Keratinocyte (primary cell): ENCODE results near the gene HSPA12B. TPM values are rescaled to one million over a fixed set of nuclear protein-coding genes. Genes with fewer than 3 reads are reported as not detected.
A peak's percentile ranks its signal among the peaks of the same experiment; 100 is the strongest.

ENCODE experiments used
- DNase-seq: peaks from one replicate; pipeline ENCODE4 v3.0.0-alpha.2; 2011; ENCODE audit warnings: low read depth, missing footprints, low spot score
- FAIRE-seq: peaks from 2 replicates; lab custom pipeline; 2011; peaks lifted over from hg19 to GRCh38; lab: Jason Lieb, UNC
- H2AFZ ChIP-seq: 2 replicates; pipeline ENCODE4 v1.6.0; 2012; ENCODE audit warnings: low read length, control low read depth, inconsistent platforms; ENCODE audit not compliant: control insufficient read depth
- H3K27ac ChIP-seq: 2 replicates; pipeline ENCODE4 v1.5.1; 2011; ENCODE audit warnings: low read length; ENCODE audit not compliant: control insufficient read depth, insufficient read depth
- H3K27me3 ChIP-seq: 3 replicates; pipeline ENCODE4 v1.6.0; 2011; ENCODE audit warnings: low read length; ENCODE audit not compliant: control insufficient read depth, insufficient read depth; ENCODE audit errors: extremely low read depth
- H3K36me3 ChIP-seq, 2 experiments: 2 replicates in 1 of 2; 3 replicates in 1 of 2; pipeline ENCODE4 v1.5.1; 2011; ENCODE audit warnings: low read length in 2 of 2, mild to moderate bottlenecking in 1 of 2; ENCODE audit not compliant: control insufficient read depth in 2 of 2, insufficient read depth in 2 of 2; ENCODE audit errors: extremely low read depth in 1 of 2
- H3K4me1 ChIP-seq: 3 replicates; pipeline ENCODE4 v1.5.1; 2011; ENCODE audit warnings: low read length; ENCODE audit not compliant: control insufficient read depth, insufficient read depth; ENCODE audit errors: extremely low read depth
- H3K4me2 ChIP-seq: 3 replicates; pipeline ENCODE4 v1.6.0; 2011; ENCODE audit warnings: low read depth, low read length; ENCODE audit not compliant: control insufficient read depth, insufficient read depth; ENCODE audit errors: extremely low read depth
- H3K4me3 ChIP-seq, 3 experiments: fragments of 200-600 bp in 1 of 3; sonication (generic) in 1 of 3; 2 replicates in 2 of 3; 3 replicates in 1 of 3; pipeline ENCODE4 v1.5.1; 2011 to 2016; ENCODE audit warnings: low read length in 3 of 3, mild to moderate bottlenecking in 3 of 3, control low read depth in 2 of 3, inconsistent platforms in 1 of 3, low read depth in 1 of 3, mixed read lengths in 1 of 3, mixed run types in 1 of 3, moderate library complexity in 1 of 3; ENCODE audit not compliant: control insufficient read depth in 2 of 3, insufficient read depth in 2 of 3; ENCODE audit errors: extremely low read depth in 1 of 3
- H3K79me2 ChIP-seq: 2 replicates; pipeline ENCODE4 v1.6.0; 2012; ENCODE audit warnings: low read length; ENCODE audit not compliant: control insufficient read depth, insufficient read depth
- H3K9ac ChIP-seq: 3 replicates; pipeline ENCODE4 v1.6.0; 2011; ENCODE audit warnings: low read length; ENCODE audit not compliant: control insufficient read depth, insufficient read depth; ENCODE audit errors: extremely low read depth
- H3K9me1 ChIP-seq: 3 replicates; pipeline ENCODE4 v1.6.0; 2011; ENCODE audit warnings: low read length; ENCODE audit not compliant: control insufficient read depth, insufficient read depth; ENCODE audit errors: extremely low read depth
- H3K9me3 ChIP-seq: 2 replicates; pipeline ENCODE4 v1.5.1; 2012; ENCODE audit warnings: low read depth, low read length; ENCODE audit not compliant: control insufficient read depth
- H4K20me1 ChIP-seq: 3 replicates; pipeline ENCODE4 v1.6.0; 2011; ENCODE audit warnings: low read length; ENCODE audit not compliant: control insufficient read depth, insufficient read depth; ENCODE audit errors: extremely low read depth
- EZH2 ChIP-seq: IDR thresholded peaks from one replicate; pipeline ENCODE4 v1.6.1; 2012; ENCODE audit warnings: inconsistent platforms, mild to moderate bottlenecking, low read length, moderate library complexity
- dilution Hi-C: fragments of 300-500 bp; cut with MboI; formaldehyde crosslinking; loops from one replicate; pipeline ENCODE4 v1.7.0; 2020; ENCODE audit warnings: low sequenced_read_pairs; ENCODE audit not compliant: extremely low pct_ligation_motif_present
- polyA plus RNA-seq, 5 experiments: library from polyadenylated mRNA; depleted of rRNA in 3 of 5; stranded (reverse) in 3 of 5; stranded (forward) in 1 of 5; unstranded in 1 of 5; fragments of >200 nt; gene quantifications; 1 replicate in 1 of 5; 2 replicates in 3 of 5; 3 replicates in 1 of 5; pipeline versions ENCODE4 v1.2.1 to v1.2.3, GENCODE V29; 2011 to 2012; ENCODE audit warnings: missing spikeins in 2 of 5, low read depth in 1 of 5, low replicate concordance in 1 of 5
- TF ChIP-seq, protein P1 (sequence below), 3 experiments: IDR thresholded peaks in 1 of 3; conservative IDR thresholded peaks in 1 of 3; optimal IDR thresholded peaks in 1 of 3; 2 replicates in 2 of 3; 3 replicates in 1 of 3; pipeline versions ENCODE3 to v1.5.1; 2011; ENCODE audit warnings: low read length in 3 of 3, mild to moderate bottlenecking in 3 of 3, moderate library complexity in 2 of 3, control low read depth in 1 of 3, inconsistent platforms in 1 of 3; ENCODE audit not compliant: insufficient read depth in 2 of 3; ENCODE audit errors: extremely low read depth in 1 of 3

The HSPA12B gene
- polyA plus RNA-seq, 1 donor (not counting 4 experiments of a cell fraction or from before 2014, with no cell fraction given), result not detected

DNA sequence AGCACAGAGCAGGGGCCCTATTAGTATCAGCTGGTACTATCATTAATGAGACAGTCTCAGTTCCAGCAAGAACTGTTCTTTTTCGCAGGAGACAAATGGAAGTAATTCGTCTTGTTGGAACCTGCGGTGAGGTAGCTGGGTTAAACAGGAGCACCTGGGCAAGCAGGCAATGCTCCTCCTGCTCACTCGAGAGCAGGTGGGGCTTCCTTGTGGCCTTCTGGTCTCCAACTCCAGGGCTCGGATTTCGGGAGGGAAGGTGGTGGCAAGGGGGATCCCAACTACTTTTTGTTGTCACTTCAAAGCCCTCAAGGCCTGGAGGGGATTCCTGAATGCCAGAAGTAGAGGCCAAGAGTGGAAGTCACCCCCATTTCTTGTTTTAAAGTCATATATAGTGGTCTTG is 50.1 kb downstream of the HSPA12B start:
- H3K27ac ChIP-seq, result no peak overlapping the region
- dilution Hi-C loops, result no loop called here

DNA sequence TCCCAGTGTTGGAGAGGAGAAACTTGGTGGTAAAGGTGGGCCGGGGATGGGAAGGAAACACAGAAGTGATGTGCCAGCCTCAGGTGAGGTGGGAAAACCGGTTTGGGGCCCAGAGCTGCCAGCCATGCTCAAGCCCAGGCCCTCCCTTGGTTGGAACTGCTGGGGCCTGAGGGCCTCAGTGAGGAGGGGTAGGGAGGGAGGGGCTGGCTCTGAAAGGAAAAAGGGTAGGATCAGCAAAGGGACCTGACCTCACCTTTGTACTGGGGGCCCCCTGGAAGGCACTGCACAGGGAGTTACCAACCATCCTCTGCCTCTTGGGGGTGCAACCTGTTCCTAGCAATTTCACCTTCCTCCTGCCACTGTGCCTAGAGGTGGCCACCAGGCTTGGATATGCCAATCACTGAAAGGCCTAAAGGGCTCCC is 50.6 kb downstream of the HSPA12B start:
- TF ChIP-seq EZH2, result no peak
- TF ChIP-seq, protein P1, sequence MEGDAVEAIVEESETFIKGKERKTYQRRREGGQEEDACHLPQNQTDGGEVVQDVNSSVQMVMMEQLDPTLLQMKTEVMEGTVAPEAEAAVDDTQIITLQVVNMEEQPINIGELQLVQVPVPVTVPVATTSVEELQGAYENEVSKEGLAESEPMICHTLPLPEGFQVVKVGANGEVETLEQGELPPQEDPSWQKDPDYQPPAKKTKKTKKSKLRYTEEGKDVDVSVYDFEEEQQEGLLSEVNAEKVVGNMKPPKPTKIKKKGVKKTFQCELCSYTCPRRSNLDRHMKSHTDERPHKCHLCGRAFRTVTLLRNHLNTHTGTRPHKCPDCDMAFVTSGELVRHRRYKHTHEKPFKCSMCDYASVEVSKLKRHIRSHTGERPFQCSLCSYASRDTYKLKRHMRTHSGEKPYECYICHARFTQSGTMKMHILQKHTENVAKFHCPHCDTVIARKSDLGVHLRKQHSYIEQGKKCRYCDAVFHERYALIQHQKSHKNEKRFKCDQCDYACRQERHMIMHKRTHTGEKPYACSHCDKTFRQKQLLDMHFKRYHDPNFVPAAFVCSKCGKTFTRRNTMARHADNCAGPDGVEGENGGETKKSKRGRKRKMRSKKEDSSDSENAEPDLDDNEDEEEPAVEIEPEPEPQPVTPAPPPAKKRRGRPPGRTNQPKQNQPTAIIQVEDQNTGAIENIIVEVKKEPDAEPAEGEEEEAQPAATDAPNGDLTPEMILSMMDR (optimal IDR thresholded peaks at IDR 0.05 in 1 of 3, IDR thresholded peaks at IDR 0.05 in 1 of 3, conservative IDR thresholded peaks at IDR 0.05 in 1 of 3; ENCODE audit: extremely low read depth in 1 of 3, insufficient read depth in 2 of 3, low read length in 3 of 3), result no peak
- H3K9me3 ChIP-seq, result no peaks in the 10 kb centered on the region
- H3K4me3 ChIP-seq, result no peak overlapping the region
- no peak overlapping the region for H3K9ac ChIP-seq
- H2AFZ ChIP-seq, result no peak overlapping the region
- peak overlapping the region; percentile 34 for H3K4me2 ChIP-seq
- peaks cover 9% of the 10 kb centered on the region for H3K27me3 ChIP-seq
- peaks cover 37% of the 10 kb centered on the region for H3K4me1 ChIP-seq
- H3K9me1 ChIP-seq, result peaks cover 4% of the 10 kb centered on the region
- DNase-seq (no peak), FAIRE-seq (no peak)
- no peak overlapping the region for H3K27ac ChIP-seq
- dilution Hi-C loops, result no loop called here
- peaks cover 0 to 9% of the 10 kb centered on the region in 2 experiments for H3K36me3 ChIP-seq
- peaks cover 21% of the 10 kb centered on the region for H4K20me1 ChIP-seq
- H3K79me2 ChIP-seq, result peaks cover 31% of the 10 kb centered on the region

More for the DNA sequence above, 50.1 kb downstream of the HSPA12B start:
- Histone ChIP-seq H4K20me1 (peaks cover 21% of the 10 kb centered on the region), H3K27me3 (peaks cover 10% of the 10 kb centered on the region), H3K9me1 (peaks cover 4% of the 10 kb centered on the region), H3K4me1 (peaks cover 37% of the 10 kb centered on the region), H3K4me2 (peak overlapping the region; percentile 3), H3K4me3 (no peak overlapping the region), H3K9me3 (no peaks in the 10 kb centered on the region), H3K9ac (no peak overlapping the region), H3K79me2 (peaks cover 31% of the 10 kb centered on the region), H2AFZ (no peak overlapping the region), H3K36me3 (peaks cover 0 to 9% of the 10 kb centered on the region in 2 experiments)
- DNase-seq (no peak), FAIRE-seq (peak; percentile 57)
- TF ChIP-seq EZH2, result no peak
